GM13977 (cell line): ENCODE measurements around the gene OSM.

Experiments
- DNase-seq: peaks from one replicate; pipeline ENCODE4 v3.0.0; 2012; ENCODE audit warnings: low spot score
- in situ Hi-C: fragments of 300-500 bp; cut with MboI; formaldehyde crosslinking; loops from one replicate; pipeline ENCODE4 v1.12.0; 2022; ENCODE audit warnings: low sequenced_read_pairs, low pct_unique_long_range_greater_than_20kb, mixed read lengths, inconsistent platforms; ENCODE audit not compliant: unreplicated experiment
- TF ChIP-seq, protein P1 (sequence below): IDR thresholded peaks from 2 replicates; pipeline ENCODE4 v1.5.1; 2012; ENCODE audit warnings: mild to moderate bottlenecking, control low read depth; ENCODE audit not compliant: insufficient read depth; ENCODE audit errors: extremely low read depth, missing control alignments

Gene OSM

DNA sequence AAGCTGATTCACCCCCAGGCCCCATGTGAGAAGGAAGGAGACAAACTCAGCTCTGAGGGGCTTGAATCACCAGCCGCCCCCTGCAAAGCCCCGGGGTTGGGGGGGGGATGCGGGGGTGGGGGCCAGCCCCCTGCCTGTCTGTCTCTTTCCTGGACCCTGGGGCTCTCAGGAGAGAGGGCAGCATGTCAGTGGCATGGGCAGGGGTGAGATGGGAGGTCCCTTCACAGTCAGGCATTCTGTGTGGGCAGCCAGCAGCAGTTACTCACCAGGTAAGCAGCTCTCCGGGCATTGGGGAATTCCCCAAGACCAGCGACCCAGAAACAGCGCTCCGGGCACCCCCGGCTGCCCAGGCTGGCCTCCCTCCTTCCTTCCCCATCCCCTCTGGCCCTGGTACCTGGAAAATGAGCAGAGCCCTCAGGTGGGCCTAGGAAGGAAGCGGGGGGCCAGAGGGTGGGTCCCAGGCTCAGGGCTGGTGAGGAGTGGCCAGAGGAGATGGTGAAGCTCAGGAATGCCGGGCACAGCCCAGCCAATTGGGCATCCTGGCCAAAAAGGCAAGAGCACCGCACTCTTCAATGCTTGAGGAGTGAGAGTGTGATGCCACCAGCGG lies 15.9 kb downstream of the OSM start:
- in situ Hi-C loops: no loop called here
- TF ChIP-seq, protein P1, sequence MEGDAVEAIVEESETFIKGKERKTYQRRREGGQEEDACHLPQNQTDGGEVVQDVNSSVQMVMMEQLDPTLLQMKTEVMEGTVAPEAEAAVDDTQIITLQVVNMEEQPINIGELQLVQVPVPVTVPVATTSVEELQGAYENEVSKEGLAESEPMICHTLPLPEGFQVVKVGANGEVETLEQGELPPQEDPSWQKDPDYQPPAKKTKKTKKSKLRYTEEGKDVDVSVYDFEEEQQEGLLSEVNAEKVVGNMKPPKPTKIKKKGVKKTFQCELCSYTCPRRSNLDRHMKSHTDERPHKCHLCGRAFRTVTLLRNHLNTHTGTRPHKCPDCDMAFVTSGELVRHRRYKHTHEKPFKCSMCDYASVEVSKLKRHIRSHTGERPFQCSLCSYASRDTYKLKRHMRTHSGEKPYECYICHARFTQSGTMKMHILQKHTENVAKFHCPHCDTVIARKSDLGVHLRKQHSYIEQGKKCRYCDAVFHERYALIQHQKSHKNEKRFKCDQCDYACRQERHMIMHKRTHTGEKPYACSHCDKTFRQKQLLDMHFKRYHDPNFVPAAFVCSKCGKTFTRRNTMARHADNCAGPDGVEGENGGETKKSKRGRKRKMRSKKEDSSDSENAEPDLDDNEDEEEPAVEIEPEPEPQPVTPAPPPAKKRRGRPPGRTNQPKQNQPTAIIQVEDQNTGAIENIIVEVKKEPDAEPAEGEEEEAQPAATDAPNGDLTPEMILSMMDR: no peak
- DNase-seq: no peak

DNA sequence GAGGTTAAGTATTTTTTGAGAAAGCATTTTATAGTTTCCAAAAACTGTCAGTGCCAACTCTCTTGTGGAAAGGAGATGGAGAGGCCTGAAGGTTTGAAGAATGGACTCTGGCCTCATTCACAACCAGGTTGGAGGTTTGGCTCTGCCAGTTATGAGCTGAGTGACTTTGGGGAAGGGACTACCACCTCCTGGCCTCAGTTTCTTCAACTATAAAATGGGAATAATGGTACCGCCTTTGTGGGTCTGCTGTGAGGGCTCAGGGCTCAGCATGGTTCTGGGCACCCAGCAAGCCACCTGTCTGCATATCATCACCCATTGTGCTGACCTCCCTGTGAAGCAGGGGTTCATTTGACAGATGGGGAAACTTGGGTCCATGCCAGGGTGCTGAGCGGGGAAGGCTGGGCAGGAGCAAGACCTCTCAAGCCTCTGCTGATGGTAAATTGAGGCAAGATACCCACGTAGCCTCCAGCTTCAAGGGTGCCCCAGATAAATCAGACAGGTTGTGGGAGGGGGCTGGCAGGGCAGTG lies 16.5 kb downstream of the OSM start:
- TF ChIP-seq, protein P1: no peak
- no peak for DNase-seq

DNA sequence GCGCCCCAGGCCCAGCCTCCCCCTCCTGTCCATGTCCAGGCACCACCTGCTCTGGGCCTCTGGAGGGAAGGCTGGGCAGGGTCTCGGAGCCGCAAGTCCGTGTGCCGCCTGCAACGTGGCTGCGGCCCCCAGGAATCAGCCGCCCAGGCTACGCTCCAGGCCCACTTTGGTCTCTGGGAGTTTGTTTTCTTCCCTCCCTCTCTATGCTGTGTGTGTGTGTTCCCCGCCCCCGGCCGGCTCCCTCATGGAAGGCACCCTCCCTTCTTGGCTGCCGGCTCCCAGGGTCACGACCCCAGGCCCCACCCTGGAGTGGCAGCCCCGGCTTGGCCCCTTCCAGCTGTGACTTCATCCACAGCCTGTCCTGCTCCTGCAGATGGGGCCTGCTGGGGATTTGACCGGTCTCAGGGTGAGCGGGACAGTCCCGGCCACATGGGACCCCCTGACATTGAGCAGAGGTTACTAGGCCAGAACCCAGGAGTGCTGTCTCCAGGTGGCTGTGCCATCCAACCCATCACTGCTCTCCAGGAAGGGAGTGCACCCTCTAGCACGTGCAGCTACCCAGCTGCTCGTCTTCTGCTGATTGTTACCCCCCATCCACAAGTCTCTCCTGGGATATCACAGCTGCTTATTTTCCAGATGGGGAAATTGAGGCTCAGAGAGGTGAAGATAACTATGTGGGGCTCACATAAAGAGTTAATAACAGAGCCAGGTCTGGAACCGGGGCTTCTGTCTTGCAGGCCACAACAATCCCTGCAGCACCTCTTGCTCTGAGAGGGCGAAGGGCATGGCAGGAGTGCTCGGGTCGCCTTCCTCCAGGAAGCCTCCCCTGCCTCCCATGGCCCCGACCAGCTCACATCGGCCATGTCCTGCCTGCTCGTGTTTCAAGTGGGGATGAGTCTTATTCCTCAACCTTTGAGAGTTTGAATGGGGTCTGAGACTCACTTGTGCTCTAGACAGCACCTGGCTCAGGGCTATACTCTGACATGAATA lies 17.3 kb downstream of the OSM start:
- TF ChIP-seq, protein P1: no peak
- in situ Hi-C loops: no loop called here
- no peak for DNase-seq

More for the DNA sequence above, 16.5 kb downstream of the OSM start:
- in situ Hi-C loops: no loop called here

DNA sequence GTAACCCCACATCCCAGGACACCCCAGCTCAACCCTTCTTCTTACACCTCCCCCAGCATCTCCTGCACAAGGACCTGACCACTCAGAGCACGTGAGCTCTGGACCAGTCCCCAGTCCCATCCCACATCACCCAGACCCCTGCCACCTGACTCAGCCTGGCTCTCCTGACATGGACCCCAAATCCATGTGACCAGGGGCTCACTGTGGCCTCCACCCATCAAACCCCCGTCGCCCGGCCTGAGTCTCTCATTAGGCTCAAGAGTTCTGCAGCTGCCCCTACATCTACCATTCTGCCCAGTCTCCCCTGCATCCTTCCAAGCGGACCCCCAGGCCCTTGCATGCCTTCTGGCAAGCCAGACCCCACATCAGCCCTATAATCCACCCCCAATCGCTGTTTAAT lies 18.2 kb downstream of the OSM start:
- DNase-seq: no peak
- in situ Hi-C loops: no loop called here
- TF ChIP-seq, protein P1: no peak

DNA sequence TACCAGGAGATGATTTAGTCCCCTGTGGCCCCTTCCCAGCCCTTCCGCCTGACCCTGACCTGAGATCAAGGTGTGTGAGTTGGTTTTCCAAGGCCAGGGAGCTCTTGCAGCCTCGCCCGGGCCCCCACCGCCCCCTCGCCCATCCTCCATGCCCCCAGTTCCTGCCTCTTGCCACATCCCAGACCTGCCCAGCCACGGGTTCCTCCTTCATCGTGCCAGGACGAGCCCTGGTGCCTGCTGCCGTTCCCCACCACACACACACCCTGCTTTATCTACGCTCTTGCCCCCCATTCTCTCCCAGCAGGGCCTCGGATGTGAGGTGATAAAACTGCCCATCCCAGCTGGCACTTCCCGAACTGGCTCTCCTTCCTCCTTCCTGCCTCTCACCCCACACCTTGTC lies 18.7 kb downstream of the OSM start:
- in situ Hi-C loops: no loop called here
- DNase-seq: no peak
- TF ChIP-seq, protein P1: no peak

DNA sequence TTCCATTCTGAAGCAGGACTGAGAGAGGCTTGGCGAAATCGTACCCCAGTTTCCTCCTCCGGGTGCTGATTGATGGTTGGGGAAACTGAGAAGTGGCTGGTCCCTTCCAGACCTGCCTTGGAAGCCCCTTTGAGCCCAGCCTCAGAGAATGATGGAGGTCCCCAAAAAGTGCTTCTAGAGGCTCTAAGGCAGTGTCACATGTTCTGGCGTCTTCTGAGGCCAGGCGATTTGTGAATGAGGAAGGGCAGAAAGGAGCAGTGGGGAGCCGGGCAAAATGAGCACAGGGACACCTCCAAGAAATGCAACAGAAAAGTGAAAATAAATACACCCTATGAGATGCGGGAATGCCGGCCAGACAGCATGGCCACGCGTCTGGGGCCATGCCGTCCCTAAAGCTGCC lies 19.1 kb downstream of the OSM start:
- in situ Hi-C loops: no loop called here
- TF ChIP-seq, protein P1: no peak
- DNase-seq: no peak
